GM23248 (cell line): ENCODE measurements around the gene ELOB. TPM values are rescaled to one million over a fixed set of nuclear protein-coding genes. Genes with fewer than 3 reads are reported as not detected.

Experiments used
- DNase-seq: peaks from one replicate; pipeline ENCODE4 v3.0.0-alpha.2; 2015
- H2AFZ ChIP-seq: fragments of 200-600 bp; sonication (generic); 2 replicates; pipeline ENCODE4 v1.6.1; 2016; ENCODE audit warnings: antibody characterized with exemption
- H3F3A ChIP-seq: fragments of 200-600 bp; sonication (generic); 2 replicates; pipeline ENCODE4 v1.6.1; 2016; ENCODE audit warnings: mild to moderate bottlenecking, antibody characterized with exemption, mixed run types; ENCODE audit not compliant: insufficient read depth
- H3K27ac ChIP-seq: fragments of 200-600 bp; sonication (generic); 2 replicates; pipeline ENCODE4 v1.5.1; 2016; ENCODE audit warnings: mild to moderate bottlenecking
- H3K27me3 ChIP-seq: fragments of 200-600 bp; sonication (generic); replicated peaks from 2 replicates; pipeline ENCODE4 v1.6.1; 2016; ENCODE audit warnings: mild to moderate bottlenecking; ENCODE audit not compliant: insufficient read depth
- H3K36me3 ChIP-seq: fragments of 200-600 bp; sonication (generic); 2 replicates; pipeline ENCODE4 v1.6.1; 2016; ENCODE audit warnings: low read depth, mild to moderate bottlenecking
- H3K4me1 ChIP-seq: fragments of 200-600 bp; sonication (generic); 2 replicates; pipeline ENCODE4 v1.6.1; 2016; ENCODE audit warnings: mild to moderate bottlenecking; ENCODE audit not compliant: insufficient read depth
- H3K4me2 ChIP-seq: fragments of 200-600 bp; sonication (generic); one replicate; pipeline ENCODE4 v1.6.1; 2016; ENCODE audit warnings: mild to moderate bottlenecking; ENCODE audit not compliant: unreplicated experiment
- H3K4me3 ChIP-seq: fragments of 200-600 bp; sonication (generic); 2 replicates; pipeline ENCODE4 v1.5.1; 2016; ENCODE audit warnings: mild to moderate bottlenecking
- H3K79me2 ChIP-seq: fragments of 200-600 bp; sonication (generic); 2 replicates; pipeline ENCODE4 v1.6.1; 2016; ENCODE audit warnings: mild to moderate bottlenecking; ENCODE audit not compliant: insufficient read depth
- H3K9ac ChIP-seq: fragments of 200-600 bp; sonication (generic); 2 replicates; pipeline ENCODE4 v1.6.1; 2016; ENCODE audit warnings: mild to moderate bottlenecking
- H3K9me2 ChIP-seq: fragments of 200-600 bp; sonication (generic); 2 replicates; pipeline ENCODE4 v1.6.1; 2016; ENCODE audit warnings: mixed run types, mild to moderate bottlenecking, moderate library complexity; ENCODE audit not compliant: insufficient read depth
- H3K9me3 ChIP-seq: fragments of 200-600 bp; sonication (generic); one replicate; pipeline ENCODE4 v1.6.1; 2017; ENCODE audit warnings: low read depth
- H4K20me1 ChIP-seq: fragments of 200-600 bp; sonication (generic); 2 replicates; pipeline ENCODE4 v1.6.0; 2016; ENCODE audit not compliant: insufficient read depth
- EZH2 ChIP-seq: fragments of 200-600 bp; sonication (generic); IDR thresholded peaks from 2 replicates; pipeline ENCODE4 v1.6.1; 2018; ENCODE audit warnings: antibody characterized with exemption, mild to moderate bottlenecking; ENCODE audit not compliant: insufficient read depth, poor library complexity, severe bottlenecking
- EZH2phosphoT487 ChIP-seq: fragments of 200-600 bp; sonication (generic); IDR thresholded peaks from 2 replicates; pipeline ENCODE4 v1.6.1; 2018; ENCODE audit warnings: antibody characterized with exemption, moderate library complexity, mild to moderate bottlenecking, low read depth; ENCODE audit not compliant: insufficient read depth
- WGBS, 2 experiments: methylation state at CpG; one replicate each; pipeline ENCODE4 v1.1.6; 2015 to 2017; ENCODE audit warnings: low lambda C conversion rate in 2 of 2, low coverage in 1 of 2; ENCODE audit errors: missing lambda C conversion rate in 2 of 2; 5-methylcytosine and 5-hydroxymethylcytosine counted together
- in situ Hi-C: fragments of 300-500 bp; cut with MboI; formaldehyde crosslinking; loops from 2 replicates; pipeline ENCODE4 v1.15.0; 2020
- polyA plus RNA-seq: library from polyadenylated mRNA; unstranded; fragments of >200 nt; fragmentation: Nextera tagmentation; extraction: Ambion mirVana; gene quantifications from 2 replicates; pipeline ENCODE4 v1.2.1, GENCODE V29; 2016
- total RNA-seq: library from RNA; depleted of rRNA; stranded (reverse); fragments of >200 nt; shearing (Covaris generic); gene quantifications from 2 replicates; pipeline ENCODE4 v1.2.3, GENCODE V29; 2014

The ELOB gene
- total and polyA plus RNA-seq, 2 experiments from 2014 or later: 320 to 565 TPM

- Histone ChIP-seq H3K9me3 (no peaks in the 10 kb centered on the region), H3K4me2 (no peak overlapping the region), H4K20me1 (no peaks in the 10 kb centered on the region), H3K27me3 (no peaks in the 10 kb centered on the region), H3K4me1 (no peaks in the 10 kb centered on the region), H3K4me3 (no peak overlapping the region), H2AFZ (no peak overlapping the region), H3K9me2 (no peaks in the 10 kb centered on the region), H3K79me2 (no peaks in the 10 kb centered on the region), H3F3A (no peaks in the 10 kb centered on the region), H3K36me3 (no peaks in the 10 kb centered on the region), H3K27ac (no peak overlapping the region), H3K9ac (no peak overlapping the region)
- WGBS, 2 experiments: 83 to 85% methylated on average over 5 of the region's 5 CpGs
- TF ChIP-seq EZH2phosphoT487 (no peak), EZH2 (no peak)
- in situ Hi-C loops: no loop called here
- no peak for DNase-seq
Observed at GRCh38 chr16:2737238-2737605, 39.9 kb downstream of the ELOB start.

GRCh38 chr16:2736476-2737237 lies 40.4 kb downstream of the ELOB start:
- H2AFZ ChIP-seq: no peak overlapping the region
- H3K4me2 ChIP-seq: no peak overlapping the region
- 75 to 79% methylated on average over 11 of the region's 11 CpGs for WGBS, 2 experiments
- H3K4me1 ChIP-seq: no peaks in the 10 kb centered on the region
- H3K79me2 ChIP-seq: no peaks in the 10 kb centered on the region
- TF ChIP-seq EZH2 (no peak), EZH2phosphoT487 (no peak)
- no peaks in the 10 kb centered on the region for H3K9me3 ChIP-seq
- H3K9me2 ChIP-seq: no peaks in the 10 kb centered on the region
- H3K27me3 ChIP-seq: no peaks in the 10 kb centered on the region
- in situ Hi-C loops: no loop called here
- H3K4me3 ChIP-seq: no peak overlapping the region
- no peak for DNase-seq
- H3K9ac ChIP-seq: no peak overlapping the region
- no peaks in the 10 kb centered on the region for H3F3A ChIP-seq
- no peaks in the 10 kb centered on the region for H4K20me1 ChIP-seq
- H3K27ac ChIP-seq: no peak overlapping the region
- H3K36me3 ChIP-seq: no peaks in the 10 kb centered on the region

- Histone ChIP-seq H3K27ac (no peak overlapping the region), H3K4me1 (no peaks in the 10 kb centered on the region), H3K4me2 (no peak overlapping the region), H4K20me1 (no peaks in the 10 kb centered on the region), H3K4me3 (no peak overlapping the region), H3K79me2 (no peaks in the 10 kb centered on the region), H3K36me3 (no peaks in the 10 kb centered on the region), H3F3A (no peaks in the 10 kb centered on the region), H3K9ac (no peak overlapping the region), H3K9me2 (no peaks in the 10 kb centered on the region), H3K27me3 (no peaks in the 10 kb centered on the region), H2AFZ (no peak overlapping the region), H3K9me3 (no peaks in the 10 kb centered on the region)
- in situ Hi-C loops: no loop called here
- WGBS, 2 experiments: 66 to 69% methylated on average over 10 of the region's 10 CpGs
- DNase-seq: no peak
- no peak for TF ChIP-seq EZH2phosphoT487
- TF ChIP-seq EZH2: no peak
Observed at GRCh38 chr16:2734844-2735515, 42.1 kb downstream of the ELOB start.

GRCh38 chr16:2728034-2728433 lies 49.0 kb downstream of the ELOB start:
- in situ Hi-C loops: no loop called here
- Histone ChIP-seq H3K79me2 (no peaks in the 10 kb centered on the region), H3K9me2 (no peaks in the 10 kb centered on the region), H3K27me3 (no peaks in the 10 kb centered on the region), H3K9me3 (no peaks in the 10 kb centered on the region), H2AFZ (no peak overlapping the region), H3K4me1 (0 out of 2 replicates have a peak, but pooled peaks cover 3% of the 10 kb centered on the region), H3K4me3 (no peak overlapping the region), H3K4me2 (no peak overlapping the region), H4K20me1 (no peaks in the 10 kb centered on the region), H3F3A (no peaks in the 10 kb centered on the region), H3K9ac (no peak overlapping the region), H3K36me3 (no peaks in the 10 kb centered on the region), H3K27ac (no peak overlapping the region)
- DNase-seq: no peak
- 78 to 79% methylated on average over 7 of the region's 7 CpGs for WGBS, 2 experiments
- TF ChIP-seq EZH2phosphoT487: no peak
- no peak for TF ChIP-seq EZH2
